Vagina (tissue), 2 donors: ENCODE results near the gene ZNF557.

Source experiments
- CTCF ChIP-seq, 3 experiments: fragments of 450-650 bp in 2 of 3; fragments of 200-600 bp in 1 of 3; sonication (generic) in 1 of 3; IDR thresholded peaks; one replicate each; pipeline ENCODE4 v1.5.1; 2017 to 2019; ENCODE audit warnings: antibody characterized with exemption in 3 of 3, mild to moderate bottlenecking in 2 of 3, moderate library complexity in 2 of 3
- POLR2AphosphoS5 ChIP-seq, 2 donors: sonication (generic); formaldehyde crosslinking; IDR thresholded peaks; one replicate each; pipeline ENCODE4 v1.9.0; 2017; ENCODE audit warnings: antibody characterized with exemption in 2 of 2, mild to moderate bottlenecking in 2 of 2, low read depth in 1 of 2; ENCODE audit not compliant: insufficient read depth in 1 of 2

GRCh38 chr19:7098701-7099596 is 29.4 kb downstream of the ZNF557 start:
- TF ChIP-seq CTCF (IDR thresholded peaks at IDR 0.05) (no peak), POLR2AphosphoS5 (IDR thresholded peaks at IDR 0.05; ENCODE audit: insufficient read depth in 1 of 2, low read depth in 1 of 2) (peak; percentile 74 to 75)
